ENCODE results near the gene GCGR. TPM values are rescaled to one million over a fixed set of nuclear protein-coding genes. Genes with fewer than 3 reads are reported as not detected.

The GCGR gene
- polyA plus RNA-seq, 1 donor from 2014 or later: not detected

DNA sequence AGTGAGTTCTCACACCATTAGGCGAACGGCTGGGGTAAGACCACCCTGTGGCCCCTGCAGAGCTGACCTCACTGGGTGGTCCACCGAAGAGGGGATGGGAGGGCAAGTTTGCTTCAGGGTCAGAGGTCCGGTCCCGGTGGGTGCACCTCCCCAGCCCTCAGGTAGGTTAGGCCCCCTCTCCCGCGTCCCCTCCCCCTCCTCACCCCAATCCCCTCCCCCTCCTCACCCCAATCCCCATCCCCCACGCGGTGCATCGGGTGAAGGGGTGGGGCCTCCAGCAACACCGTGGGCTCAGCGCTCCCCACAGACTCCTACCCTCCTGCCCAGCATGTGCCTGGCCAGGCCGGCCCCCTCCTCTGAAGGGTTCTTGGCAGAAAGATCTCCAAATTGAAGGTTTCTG, 15.8 kb downstream of the GCGR start:
- TF ChIP-seq EZH2 (IDR thresholded peaks at IDR 0.05; ENCODE audit: borderline replicate concordance, insufficient read depth, low read length, poor library complexity, severe bottlenecking): no peak
- TF ChIP-seq, protein P1, sequence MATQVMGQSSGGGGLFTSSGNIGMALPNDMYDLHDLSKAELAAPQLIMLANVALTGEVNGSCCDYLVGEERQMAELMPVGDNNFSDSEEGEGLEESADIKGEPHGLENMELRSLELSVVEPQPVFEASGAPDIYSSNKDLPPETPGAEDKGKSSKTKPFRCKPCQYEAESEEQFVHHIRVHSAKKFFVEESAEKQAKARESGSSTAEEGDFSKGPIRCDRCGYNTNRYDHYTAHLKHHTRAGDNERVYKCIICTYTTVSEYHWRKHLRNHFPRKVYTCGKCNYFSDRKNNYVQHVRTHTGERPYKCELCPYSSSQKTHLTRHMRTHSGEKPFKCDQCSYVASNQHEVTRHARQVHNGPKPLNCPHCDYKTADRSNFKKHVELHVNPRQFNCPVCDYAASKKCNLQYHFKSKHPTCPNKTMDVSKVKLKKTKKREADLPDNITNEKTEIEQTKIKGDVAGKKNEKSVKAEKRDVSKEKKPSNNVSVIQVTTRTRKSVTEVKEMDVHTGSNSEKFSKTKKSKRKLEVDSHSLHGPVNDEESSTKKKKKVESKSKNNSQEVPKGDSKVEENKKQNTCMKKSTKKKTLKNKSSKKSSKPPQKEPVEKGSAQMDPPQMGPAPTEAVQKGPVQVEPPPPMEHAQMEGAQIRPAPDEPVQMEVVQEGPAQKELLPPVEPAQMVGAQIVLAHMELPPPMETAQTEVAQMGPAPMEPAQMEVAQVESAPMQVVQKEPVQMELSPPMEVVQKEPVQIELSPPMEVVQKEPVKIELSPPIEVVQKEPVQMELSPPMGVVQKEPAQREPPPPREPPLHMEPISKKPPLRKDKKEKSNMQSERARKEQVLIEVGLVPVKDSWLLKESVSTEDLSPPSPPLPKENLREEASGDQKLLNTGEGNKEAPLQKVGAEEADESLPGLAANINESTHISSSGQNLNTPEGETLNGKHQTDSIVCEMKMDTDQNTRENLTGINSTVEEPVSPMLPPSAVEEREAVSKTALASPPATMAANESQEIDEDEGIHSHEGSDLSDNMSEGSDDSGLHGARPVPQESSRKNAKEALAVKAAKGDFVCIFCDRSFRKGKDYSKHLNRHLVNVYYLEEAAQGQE (IDR thresholded peaks at IDR 0.05; ENCODE audit: borderline replicate concordance): no peak
- TF ChIP-seq POLR2AphosphoS5 (IDR thresholded peaks at IDR 0.05): no peak
- TF ChIP-seq SMC3 (conservative IDR thresholded peaks at IDR 0.05; ENCODE audit: poor library complexity): no peak
- no peak for TF ChIP-seq EP300 (conservative IDR thresholded peaks at IDR 0.05; ENCODE audit: poor library complexity, severe bottlenecking)
- no peak for TF ChIP-seq TAF1 (IDR thresholded peaks at IDR 0.05; ENCODE audit: low read depth)
- TF ChIP-seq, protein P2, sequence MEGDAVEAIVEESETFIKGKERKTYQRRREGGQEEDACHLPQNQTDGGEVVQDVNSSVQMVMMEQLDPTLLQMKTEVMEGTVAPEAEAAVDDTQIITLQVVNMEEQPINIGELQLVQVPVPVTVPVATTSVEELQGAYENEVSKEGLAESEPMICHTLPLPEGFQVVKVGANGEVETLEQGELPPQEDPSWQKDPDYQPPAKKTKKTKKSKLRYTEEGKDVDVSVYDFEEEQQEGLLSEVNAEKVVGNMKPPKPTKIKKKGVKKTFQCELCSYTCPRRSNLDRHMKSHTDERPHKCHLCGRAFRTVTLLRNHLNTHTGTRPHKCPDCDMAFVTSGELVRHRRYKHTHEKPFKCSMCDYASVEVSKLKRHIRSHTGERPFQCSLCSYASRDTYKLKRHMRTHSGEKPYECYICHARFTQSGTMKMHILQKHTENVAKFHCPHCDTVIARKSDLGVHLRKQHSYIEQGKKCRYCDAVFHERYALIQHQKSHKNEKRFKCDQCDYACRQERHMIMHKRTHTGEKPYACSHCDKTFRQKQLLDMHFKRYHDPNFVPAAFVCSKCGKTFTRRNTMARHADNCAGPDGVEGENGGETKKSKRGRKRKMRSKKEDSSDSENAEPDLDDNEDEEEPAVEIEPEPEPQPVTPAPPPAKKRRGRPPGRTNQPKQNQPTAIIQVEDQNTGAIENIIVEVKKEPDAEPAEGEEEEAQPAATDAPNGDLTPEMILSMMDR (IDR thresholded peaks at IDR 0.05; ENCODE audit: poor library complexity, severe bottlenecking): no peak
- TF ChIP-seq MXI1 (conservative IDR thresholded peaks at IDR 0.05; ENCODE audit: poor library complexity, severe bottlenecking): no peak
- TF ChIP-seq RAD21 (conservative IDR thresholded peaks at IDR 0.05): no peak
- Histone ChIP-seq H4K20me1 (ENCODE audit: insufficient read depth) (no peaks in the 10 kb centered on the region), H3K9me3 (ENCODE audit: low read length) (no peaks in the 10 kb centered on the region), H3K4me3 (ENCODE audit: low read length) (no peak overlapping the region), H3K79me2 (replicated peaks; ENCODE audit: insufficient read depth, low read length) (no peaks in the 10 kb centered on the region), H3K27me3 (ENCODE audit: insufficient read depth, low read depth, low read length) (no peaks in the 10 kb centered on the region), H3K9me2 (ENCODE audit: insufficient read depth, low read length) (no peaks in the 10 kb centered on the region), H3K27ac (ENCODE audit: low read length) (no peak overlapping the region), H3K4me2 (ENCODE audit: low read length) (no peak overlapping the region), H3K9ac (ENCODE audit: low read length) (no peak overlapping the region), H2AFZ (ENCODE audit: low read depth, low read length) (no peak overlapping the region), H3F3A (ENCODE audit: insufficient read depth, low read length, poor library complexity, severe bottlenecking) (no peaks in the 10 kb centered on the region), H3K36me3 (ENCODE audit: insufficient read depth, low read length) (no peaks in the 10 kb centered on the region)

DNA sequence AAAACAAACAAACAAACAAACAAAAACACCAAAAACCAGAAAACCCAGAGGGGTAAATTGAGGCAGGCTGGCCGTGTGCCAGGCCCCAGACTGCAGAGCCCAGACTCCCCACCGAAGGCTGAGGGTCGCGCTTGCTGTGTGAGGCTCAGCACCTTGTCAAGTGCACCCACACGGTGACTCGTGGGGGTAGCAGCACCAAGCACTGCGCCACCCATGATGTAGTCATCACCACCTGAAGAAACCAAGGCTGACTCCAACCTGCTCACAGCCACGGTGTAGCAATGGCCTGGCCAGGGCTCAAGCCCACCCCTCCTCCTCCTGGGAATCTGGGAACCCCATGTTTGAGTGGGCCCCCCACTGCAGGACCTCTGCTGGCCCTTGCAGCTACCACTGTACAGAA, 17.2 kb downstream of the GCGR start:
- Histone ChIP-seq H3K9me2 (ENCODE audit: insufficient read depth, low read length) (no peaks in the 10 kb centered on the region), H3F3A (ENCODE audit: insufficient read depth, low read length, poor library complexity, severe bottlenecking) (no peaks in the 10 kb centered on the region), H3K27ac (ENCODE audit: low read length) (no peak overlapping the region), H2AFZ (ENCODE audit: low read depth, low read length) (no peak overlapping the region), H3K4me3 (ENCODE audit: low read length) (no peak overlapping the region), H3K27me3 (ENCODE audit: insufficient read depth, low read depth, low read length) (no peaks in the 10 kb centered on the region), H3K79me2 (replicated peaks; ENCODE audit: insufficient read depth, low read length) (no peaks in the 10 kb centered on the region), H3K9ac (ENCODE audit: low read length) (no peak overlapping the region), H3K9me3 (ENCODE audit: low read length) (no peaks in the 10 kb centered on the region), H4K20me1 (ENCODE audit: insufficient read depth) (peaks cover 3% of the 10 kb centered on the region), H3K36me3 (ENCODE audit: insufficient read depth, low read length) (no peaks in the 10 kb centered on the region), H3K4me2 (ENCODE audit: low read length) (no peak overlapping the region)
- TF ChIP-seq RAD21 (conservative IDR thresholded peaks at IDR 0.05): no peak
- TF ChIP-seq EZH2 (IDR thresholded peaks at IDR 0.05; ENCODE audit: borderline replicate concordance, insufficient read depth, low read length, poor library complexity, severe bottlenecking): no peak
- no peak for TF ChIP-seq EP300 (conservative IDR thresholded peaks at IDR 0.05; ENCODE audit: poor library complexity, severe bottlenecking)
- TF ChIP-seq, protein P1 (IDR thresholded peaks at IDR 0.05; ENCODE audit: borderline replicate concordance): no peak
- TF ChIP-seq MXI1 (conservative IDR thresholded peaks at IDR 0.05; ENCODE audit: poor library complexity, severe bottlenecking): no peak
- TF ChIP-seq TAF1 (IDR thresholded peaks at IDR 0.05; ENCODE audit: low read depth): no peak
- TF ChIP-seq SMC3 (conservative IDR thresholded peaks at IDR 0.05; ENCODE audit: poor library complexity): no peak
- TF ChIP-seq, protein P2 (IDR thresholded peaks at IDR 0.05; ENCODE audit: poor library complexity, severe bottlenecking): no peak
- TF ChIP-seq POLR2AphosphoS5 (IDR thresholded peaks at IDR 0.05): no peak
